Bronchial epithelial cell (primary cell): Measurements from ENCODE around the gene CA6. TPM values are rescaled to one million over a fixed set of nuclear protein-coding genes. Genes with fewer than 3 reads are reported as not detected.

Experiments
- DNase-seq: peaks from one replicate; pipeline ENCODE4 v3.0.0-alpha.2; 2010; ENCODE audit warnings: low read depth
- FAIRE-seq: peaks from 2 replicates; lab custom pipeline; 2011; peaks lifted over from hg19 to GRCh38; lab: Jason Lieb, UNC
- H3K27me3 ChIP-seq: 2 replicates; pipeline ENCODE4 v1.5.1; 2011; ENCODE audit warnings: low read length; ENCODE audit not compliant: control insufficient read depth, insufficient read depth
- H3K36me3 ChIP-seq: 2 replicates; pipeline ENCODE4 v1.5.1; 2011; ENCODE audit warnings: low read length; ENCODE audit not compliant: control insufficient read depth, insufficient read depth
- H3K4me3 ChIP-seq: 2 replicates; pipeline ENCODE4 v1.5.1; 2011; ENCODE audit warnings: mild to moderate bottlenecking, low read depth, low read length, control low read depth
- total RNA-seq: library from RNA; depleted of rRNA; stranded (reverse); fragments of >200 nt; gene quantifications from 2 replicates; pipeline ENCODE4 v1.2.1, GENCODE V29; 2014
- TF ChIP-seq, protein P1 (sequence below): IDR thresholded peaks from 2 replicates; pipeline ENCODE4 v1.5.1; 2011; ENCODE audit warnings: mild to moderate bottlenecking, moderate library complexity, low read length, control low read depth, inconsistent platforms; ENCODE audit not compliant: insufficient read depth, severe bottlenecking

The CA6 gene
- total RNA-seq, 1 donor from 2014 or later = not detected

DNA sequence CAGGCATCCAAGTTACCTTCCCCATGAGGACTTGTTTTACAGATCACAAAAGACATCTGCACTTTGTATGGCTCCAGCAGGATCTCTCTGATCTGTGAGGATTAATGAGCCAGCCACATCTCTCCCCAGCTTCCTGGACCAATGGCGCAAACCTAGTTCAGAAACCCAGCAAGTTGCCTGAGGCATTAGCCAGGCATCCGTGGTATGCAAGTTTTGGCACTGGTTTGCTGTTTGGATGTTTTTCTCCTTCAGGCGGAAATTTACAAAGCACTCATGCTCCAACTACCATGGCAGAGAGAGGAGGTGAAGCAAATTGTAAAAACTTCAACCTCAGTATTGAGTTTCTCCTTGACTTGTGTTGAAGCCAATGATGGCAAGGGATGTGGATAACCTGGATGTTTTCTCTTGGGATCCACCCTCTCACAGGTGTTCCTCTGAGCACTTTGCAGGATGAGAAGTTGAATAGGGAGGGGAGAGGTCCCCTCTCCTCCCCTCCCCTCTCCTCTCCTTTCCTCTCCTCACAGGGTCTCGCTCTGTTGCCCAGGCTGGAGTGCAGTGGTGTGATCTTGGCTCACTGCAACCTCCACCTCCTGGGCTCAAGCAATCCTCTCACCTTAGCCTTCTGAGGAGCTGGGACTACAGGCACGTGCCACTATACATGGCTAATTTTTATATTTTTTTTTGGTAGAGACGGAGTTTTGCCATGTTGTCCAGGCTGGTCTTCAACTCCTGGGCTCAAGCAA is 41.6 kb upstream of the CA6 start:
- TF ChIP-seq, protein P1, sequence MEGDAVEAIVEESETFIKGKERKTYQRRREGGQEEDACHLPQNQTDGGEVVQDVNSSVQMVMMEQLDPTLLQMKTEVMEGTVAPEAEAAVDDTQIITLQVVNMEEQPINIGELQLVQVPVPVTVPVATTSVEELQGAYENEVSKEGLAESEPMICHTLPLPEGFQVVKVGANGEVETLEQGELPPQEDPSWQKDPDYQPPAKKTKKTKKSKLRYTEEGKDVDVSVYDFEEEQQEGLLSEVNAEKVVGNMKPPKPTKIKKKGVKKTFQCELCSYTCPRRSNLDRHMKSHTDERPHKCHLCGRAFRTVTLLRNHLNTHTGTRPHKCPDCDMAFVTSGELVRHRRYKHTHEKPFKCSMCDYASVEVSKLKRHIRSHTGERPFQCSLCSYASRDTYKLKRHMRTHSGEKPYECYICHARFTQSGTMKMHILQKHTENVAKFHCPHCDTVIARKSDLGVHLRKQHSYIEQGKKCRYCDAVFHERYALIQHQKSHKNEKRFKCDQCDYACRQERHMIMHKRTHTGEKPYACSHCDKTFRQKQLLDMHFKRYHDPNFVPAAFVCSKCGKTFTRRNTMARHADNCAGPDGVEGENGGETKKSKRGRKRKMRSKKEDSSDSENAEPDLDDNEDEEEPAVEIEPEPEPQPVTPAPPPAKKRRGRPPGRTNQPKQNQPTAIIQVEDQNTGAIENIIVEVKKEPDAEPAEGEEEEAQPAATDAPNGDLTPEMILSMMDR = no peak
- H3K4me3 ChIP-seq = no peak overlapping the region
- H3K27me3 ChIP-seq = no peaks in the 10 kb centered on the region
- FAIRE-seq = peak; percentile 50
- no peaks in the 10 kb centered on the region for H3K36me3 ChIP-seq
- peak; percentile 93 for DNase-seq

DNA sequence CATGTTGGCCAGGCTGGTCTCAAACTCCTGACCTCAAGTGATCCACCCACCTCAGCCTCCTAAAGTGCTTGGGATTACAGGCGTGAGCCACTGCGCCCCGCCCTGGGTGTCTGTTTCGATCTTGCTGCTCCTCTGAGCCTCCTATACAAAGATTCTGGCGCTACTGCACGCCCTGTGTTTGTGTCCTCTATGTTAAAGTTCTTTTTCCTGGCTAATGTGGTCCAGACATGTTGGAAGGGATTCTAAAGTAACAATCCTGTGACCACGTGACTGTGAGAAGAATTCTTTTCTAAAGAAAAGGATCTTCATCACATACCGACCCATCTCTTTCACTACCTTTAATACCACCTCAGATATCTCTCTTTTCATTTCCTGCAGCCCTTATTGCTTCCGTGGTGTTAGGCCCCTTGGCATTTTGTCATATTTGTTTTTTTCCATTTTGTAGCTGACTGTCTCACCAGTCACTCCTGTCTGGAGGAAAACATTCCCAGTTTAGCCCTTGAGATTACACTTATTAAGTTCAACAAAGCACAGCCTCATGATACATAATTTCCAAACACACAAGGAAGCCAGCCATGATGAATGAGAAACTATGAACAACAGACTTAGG is 40.0 kb upstream of the CA6 start:
- DNase-seq = peak; percentile 69
- FAIRE-seq = no peak
- TF ChIP-seq, protein P1 = no peak

DNA sequence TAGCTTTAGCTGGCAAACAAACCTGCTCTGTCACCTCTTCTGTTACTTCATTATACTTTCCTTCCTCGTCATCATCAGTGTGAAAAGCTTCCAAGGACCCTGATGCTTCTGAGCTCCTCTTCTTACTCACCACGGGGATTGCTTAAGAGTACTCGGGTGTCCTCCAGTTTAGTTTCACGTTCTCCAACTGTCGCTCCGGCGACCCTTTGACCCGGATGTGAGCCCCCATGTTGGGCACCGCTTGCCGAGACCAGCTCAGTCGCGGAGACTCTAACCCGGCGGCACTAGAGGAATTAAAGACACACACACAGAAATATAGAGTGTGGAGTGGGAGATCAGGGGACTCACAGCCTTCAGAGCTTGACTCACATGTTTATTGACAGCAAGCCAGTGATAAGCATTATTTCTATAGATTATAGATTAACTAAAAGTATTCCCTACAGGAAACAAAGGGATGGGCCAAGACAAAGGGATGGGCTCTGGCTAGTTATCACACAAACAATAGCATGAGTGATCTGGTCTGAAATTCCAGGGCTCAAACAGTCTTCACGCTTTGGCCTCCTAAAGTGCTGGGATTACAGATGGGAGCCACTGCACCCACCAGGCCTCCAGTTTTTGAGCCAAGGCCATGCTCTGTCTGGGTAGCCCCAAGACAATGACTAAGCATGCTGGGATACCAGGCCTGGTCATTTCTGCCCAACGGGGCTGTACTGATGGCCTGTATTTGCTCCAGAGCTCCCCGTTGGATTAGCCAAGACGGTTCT is 37.1 kb upstream of the CA6 start:
- FAIRE-seq (no peak), DNase-seq (peak; percentile 49)
- no peak overlapping the region for H3K4me3 ChIP-seq
- no peaks in the 10 kb centered on the region for H3K36me3 ChIP-seq
- no peaks in the 10 kb centered on the region for H3K27me3 ChIP-seq
- TF ChIP-seq, protein P1 = no peak

More for the DNA sequence above, 40.0 kb upstream of the CA6 start:
- Histone ChIP-seq H3K36me3 (no peaks in the 10 kb centered on the region), H3K27me3 (no peaks in the 10 kb centered on the region), H3K4me3 (no peak overlapping the region)

DNA sequence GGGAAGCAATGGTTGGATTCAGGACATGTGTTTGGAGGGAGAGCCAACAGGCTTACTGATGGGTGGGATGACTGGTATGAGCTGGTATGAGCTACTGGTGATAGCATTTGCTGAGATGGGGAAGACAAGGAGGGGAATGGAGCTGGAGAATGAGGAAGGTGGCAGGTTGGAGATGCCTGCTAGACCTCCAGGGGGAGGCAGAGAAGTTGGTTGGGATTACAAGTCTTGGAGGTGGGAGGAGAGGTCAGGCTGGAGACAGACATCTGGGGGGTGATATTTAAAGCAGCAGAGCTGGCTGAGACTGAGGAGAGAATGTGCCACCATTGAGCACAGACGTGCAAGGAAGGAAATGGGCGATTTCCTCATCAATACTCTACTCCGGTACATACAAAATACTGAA is 35.3 kb upstream of the CA6 start:
- FAIRE-seq (no peak), DNase-seq (no peak)
- Histone ChIP-seq H3K27me3 (no peaks in the 10 kb centered on the region), H3K36me3 (no peaks in the 10 kb centered on the region), H3K4me3 (no peak overlapping the region)
- TF ChIP-seq, protein P1 = no peak

DNA sequence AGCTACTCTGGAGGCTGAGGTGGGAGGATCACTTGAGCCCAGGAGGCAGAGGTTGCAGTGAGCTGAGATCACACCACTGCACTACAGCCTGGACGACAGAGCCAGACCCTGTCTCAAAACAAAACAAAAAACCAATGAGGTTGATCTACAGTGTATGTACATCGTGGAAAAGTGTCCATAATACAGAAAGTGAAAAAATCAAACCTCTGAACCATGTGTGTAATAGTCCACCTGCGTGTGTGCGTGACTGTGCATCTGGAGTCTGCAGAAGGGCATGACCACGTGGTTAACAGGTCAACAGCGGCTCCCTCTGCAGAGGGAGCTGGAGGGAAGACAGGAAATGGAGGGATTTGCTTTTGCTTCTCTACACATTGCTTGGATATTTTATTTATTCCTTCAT is 34.8 kb upstream of the CA6 start:
- TF ChIP-seq, protein P1 = no peak
- FAIRE-seq = no peak

More for the DNA sequence above, 34.8 kb upstream of the CA6 start:
- DNase-seq = peak; percentile 50
- H3K4me3 ChIP-seq = no peak overlapping the region
- H3K27me3 ChIP-seq = no peaks in the 10 kb centered on the region
- no peaks in the 10 kb centered on the region for H3K36me3 ChIP-seq
